HEK293T (cell line): ENCODE results near the gene XG.

ENCODE experiments used
- CTCF ChIA-PET: fragments of 350-600 bp; formaldehyde crosslinking; extraction: SDS; loops from one replicate; lab custom pipeline; 2021; ENCODE audit warnings: antibody characterized with exemption, inconsistent platforms; lab: Yijun Ruan, JAX
- POLR2A ChIA-PET: fragments of 350-600 bp; formaldehyde crosslinking; extraction: SDS; loops from one replicate; lab custom pipeline; 2020; ENCODE audit warnings: antibody characterized with exemption, inconsistent platforms; lab: Yijun Ruan, JAX
- DNase-seq: peaks from one replicate; pipeline ENCODE4 v3.0.0; 2012; ENCODE audit warnings: mixed read lengths; ENCODE audit errors: extremely low spot score
- ARNT ChIP-seq: fragments of 450-650 bp; IDR thresholded peaks from 2 replicates; pipeline ENCODE4 v1.6.1; 2017; ENCODE audit warnings: mild to moderate bottlenecking
- BHLHE40 ChIP-seq: fragments of 450-650 bp; IDR thresholded peaks from 2 replicates; pipeline ENCODE4 v1.6.1; 2016; ENCODE audit warnings: mild to moderate bottlenecking, moderate library complexity, borderline replicate concordance
- CTBP1 ChIP-seq: fragments of 450-650 bp; IDR thresholded peaks from 2 replicates; pipeline ENCODE4 v1.6.1; 2016; ENCODE audit warnings: borderline replicate concordance
- ELF4 ChIP-seq: fragments of 450-650 bp; IDR thresholded peaks from 2 replicates; pipeline ENCODE4 v1.6.1; 2017; ENCODE audit warnings: antibody characterized with exemption
- FOXA1 ChIP-seq: fragments of 450-650 bp; IDR thresholded peaks from 2 replicates; pipeline ENCODE4 v1.6.1; 2016; ENCODE audit warnings: mild to moderate bottlenecking
- FOXK2 ChIP-seq: fragments of 450-650 bp; IDR thresholded peaks from 2 replicates; pipeline ENCODE4 v1.6.1; 2016; ENCODE audit warnings: mild to moderate bottlenecking
- FOXM1 ChIP-seq: fragments of 450-650 bp; IDR thresholded peaks from 2 replicates; pipeline ENCODE4 v1.6.1; 2017; ENCODE audit warnings: mild to moderate bottlenecking, borderline replicate concordance
- HDGF ChIP-seq: fragments of 450-650 bp; IDR thresholded peaks from 2 replicates; pipeline ENCODE4 v1.6.1; 2017; ENCODE audit warnings: antibody characterized with exemption, borderline replicate concordance
- L3MBTL2 ChIP-seq: fragments of 450-650 bp; conservative IDR thresholded peaks from 2 replicates; pipeline ENCODE4 v1.6.1; 2016; ENCODE audit warnings: mild to moderate bottlenecking
- LEF1 ChIP-seq: fragments of 450-650 bp; IDR thresholded peaks from 2 replicates; pipeline ENCODE4 v1.6.1; 2017; ENCODE audit warnings: mild to moderate bottlenecking, borderline replicate concordance
- NFRKB ChIP-seq: fragments of 450-650 bp; IDR thresholded peaks from 2 replicates; pipeline ENCODE4 v1.6.1; 2016; ENCODE audit warnings: mild to moderate bottlenecking, moderate library complexity
- PKNOX1 ChIP-seq: fragments of 450-650 bp; IDR thresholded peaks from 2 replicates; pipeline ENCODE4 v1.6.1; 2016
- SP1 ChIP-seq: fragments of 450-650 bp; IDR thresholded peaks from 2 replicates; pipeline ENCODE4 v1.6.1; 2017
- SUZ12 ChIP-seq: fragments of 450-650 bp; IDR thresholded peaks from 2 replicates; pipeline ENCODE4 v1.6.1; 2016; ENCODE audit warnings: mild to moderate bottlenecking
- TARDBP ChIP-seq: fragments of 450-650 bp; IDR thresholded peaks from 2 replicates; pipeline ENCODE4 v1.6.1; 2016
- ZNF384 ChIP-seq: fragments of 450-650 bp; IDR thresholded peaks from 2 replicates; pipeline ENCODE4 v1.6.1; 2016

The XG gene

GRCh38 chrX:2782778-2783177 is 30.9 kb downstream of the XG start:
- DNase-seq = no peak
- ChIA-PET CTCF (no interaction called here), POLR2A (no interaction called here)
- TF ChIP-seq ELF4 (no peak), HDGF (no peak), FOXM1 (no peak), FOXK2 (no peak), PKNOX1 (no peak), ARNT (no peak), FOXA1 (no peak), L3MBTL2 (no peak), NFRKB (no peak), ZNF384 (no peak), SUZ12 (no peak), BHLHE40 (no peak), SP1 (no peak)

- POLR2A ChIA-PET = no interaction called here
- CTCF ChIA-PET = no interaction called here
- DNase-seq = no peak
- TF ChIP-seq FOXM1 (no peak), PKNOX1 (no peak), ARNT (no peak), ZNF384 (no peak), ELF4 (no peak), HDGF (no peak), NFRKB (no peak), SUZ12 (no peak), CTBP1 (no peak), TARDBP (no peak), SP1 (no peak), LEF1 (no peak), FOXA1 (no peak), L3MBTL2 (no peak), FOXK2 (no peak), BHLHE40 (no peak)
Observed at GRCh38 chrX:2784026-2784425, 32.2 kb downstream of the XG start.

GRCh38 chrX:2785538-2785937 is 33.7 kb downstream of the XG start:
- POLR2A ChIA-PET = no interaction called here
- no peak for TF ChIP-seq CTBP1
- TF ChIP-seq L3MBTL2 = no peak
- no peak for TF ChIP-seq HDGF
- no peak for TF ChIP-seq FOXA1
- no peak for TF ChIP-seq BHLHE40
- no peak for TF ChIP-seq PKNOX1
- no peak for TF ChIP-seq FOXM1
- TF ChIP-seq NFRKB = no peak
- no peak for TF ChIP-seq ZNF384
- no peak for TF ChIP-seq LEF1
- TF ChIP-seq ELF4 = no peak
- TF ChIP-seq ARNT = no peak
- CTCF ChIA-PET = no interaction called here
- no peak for DNase-seq

GRCh38 chrX:2788980-2789379 is 37.1 kb downstream of the XG start:
- CTCF ChIA-PET = no interaction called here
- POLR2A ChIA-PET = no interaction called here
- no peak for DNase-seq
- TF ChIP-seq ELF4 = no peak
- TF ChIP-seq SP1 = no peak
- no peak for TF ChIP-seq BHLHE40
- no peak for TF ChIP-seq CTBP1
- no peak for TF ChIP-seq L3MBTL2
- TF ChIP-seq LEF1 = no peak
- TF ChIP-seq SUZ12 = no peak
- no peak for TF ChIP-seq FOXA1
- TF ChIP-seq FOXK2 = no peak
- TF ChIP-seq HDGF = no peak
- no peak for TF ChIP-seq TARDBP
- TF ChIP-seq NFRKB = no peak
- TF ChIP-seq FOXM1 = no peak
- no peak for TF ChIP-seq PKNOX1

- TF ChIP-seq LEF1 (no peak), ARNT (no peak), ZNF384 (no peak), SP1 (no peak), NFRKB (no peak), L3MBTL2 (no peak), PKNOX1 (no peak), FOXA1 (no peak), CTBP1 (no peak), FOXK2 (no peak), SUZ12 (no peak), TARDBP (no peak), ELF4 (no peak), FOXM1 (no peak)
- ChIA-PET CTCF (no interaction called here), POLR2A (no interaction called here)
- DNase-seq = no peak
Observed at GRCh38 chrX:2789569-2789968, 37.7 kb downstream of the XG start.
